Subcutaneous adipose tissue (tissue), 4 donors: ENCODE measurements around the gene RTP1. TPM values are rescaled to one million over a fixed set of nuclear protein-coding genes. Genes with fewer than 3 reads are reported as not detected.

Experiments used
- total RNA-seq, 4 donors: library from RNA; depleted of rRNA; stranded (reverse); fragments of >200 nt; gene quantifications; one replicate each; pipeline ENCODE4 v1.1.0, GENCODE V29; 2016
- TF ChIP-seq, protein P1 (sequence below): fragments of 450-650 bp; IDR thresholded peaks from one replicate; pipeline ENCODE4 v1.5.1; 2016; ENCODE audit warnings: low read depth, mild to moderate bottlenecking, control low read depth, antibody characterized with exemption, moderate library complexity

RTP1 gene
- total RNA-seq, 4 donors from 2014 or later, result not detected

- TF ChIP-seq, protein P1, sequence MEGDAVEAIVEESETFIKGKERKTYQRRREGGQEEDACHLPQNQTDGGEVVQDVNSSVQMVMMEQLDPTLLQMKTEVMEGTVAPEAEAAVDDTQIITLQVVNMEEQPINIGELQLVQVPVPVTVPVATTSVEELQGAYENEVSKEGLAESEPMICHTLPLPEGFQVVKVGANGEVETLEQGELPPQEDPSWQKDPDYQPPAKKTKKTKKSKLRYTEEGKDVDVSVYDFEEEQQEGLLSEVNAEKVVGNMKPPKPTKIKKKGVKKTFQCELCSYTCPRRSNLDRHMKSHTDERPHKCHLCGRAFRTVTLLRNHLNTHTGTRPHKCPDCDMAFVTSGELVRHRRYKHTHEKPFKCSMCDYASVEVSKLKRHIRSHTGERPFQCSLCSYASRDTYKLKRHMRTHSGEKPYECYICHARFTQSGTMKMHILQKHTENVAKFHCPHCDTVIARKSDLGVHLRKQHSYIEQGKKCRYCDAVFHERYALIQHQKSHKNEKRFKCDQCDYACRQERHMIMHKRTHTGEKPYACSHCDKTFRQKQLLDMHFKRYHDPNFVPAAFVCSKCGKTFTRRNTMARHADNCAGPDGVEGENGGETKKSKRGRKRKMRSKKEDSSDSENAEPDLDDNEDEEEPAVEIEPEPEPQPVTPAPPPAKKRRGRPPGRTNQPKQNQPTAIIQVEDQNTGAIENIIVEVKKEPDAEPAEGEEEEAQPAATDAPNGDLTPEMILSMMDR, result no peak
These were observed 30.5 kb downstream of the RTP1 start for GRCh38 chr3:187227658-187228258.

GRCh38 chr3:187228740-187229139, 31.5 kb downstream of the RTP1 start:
- TF ChIP-seq, protein P1, result no peak

DNA sequence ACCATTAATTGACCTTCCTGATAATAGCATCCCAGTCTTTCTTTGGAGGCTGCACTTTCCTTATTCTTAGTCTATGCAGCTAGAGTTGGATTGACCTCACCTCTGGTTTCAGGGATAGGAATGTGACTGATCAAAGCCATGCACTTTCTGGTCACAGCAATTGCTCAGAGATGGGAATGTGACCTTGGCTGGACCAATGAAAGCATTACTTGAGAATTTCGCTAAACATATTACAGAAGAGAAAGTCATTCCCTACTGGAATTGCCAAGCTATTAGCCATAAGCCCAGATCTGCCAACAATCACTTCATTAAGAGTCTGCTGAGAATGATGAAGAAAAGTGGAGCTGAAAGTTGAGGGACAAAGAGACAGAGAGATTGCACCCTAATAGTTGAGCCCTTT, 32.7 kb downstream of the RTP1 start:
- TF ChIP-seq, protein P1, result no peak

GRCh38 chr3:187236962-187237361, 39.7 kb downstream of the RTP1 start:
- TF ChIP-seq, protein P1, result no peak

DNA sequence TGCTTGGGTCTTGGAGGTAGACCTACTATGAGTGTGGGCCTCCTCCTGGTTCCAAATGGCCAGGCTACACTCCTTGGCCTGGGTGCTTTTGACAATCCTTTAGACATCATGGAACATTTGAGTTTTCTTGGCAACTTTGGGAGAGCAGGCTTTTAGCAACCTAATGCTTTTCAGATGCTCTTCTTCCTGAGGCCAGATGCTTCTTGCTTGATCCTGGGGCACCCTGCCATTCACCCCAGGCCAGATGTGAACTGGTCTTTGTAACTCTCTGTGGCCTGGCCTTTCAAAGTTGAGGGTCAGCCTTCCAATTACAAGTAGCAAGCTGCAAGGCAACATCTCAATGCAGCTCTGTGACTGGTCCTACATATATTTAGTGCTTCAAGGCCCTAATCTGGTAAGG, 40.5 kb downstream of the RTP1 start:
- TF ChIP-seq, protein P1, result no peak

DNA sequence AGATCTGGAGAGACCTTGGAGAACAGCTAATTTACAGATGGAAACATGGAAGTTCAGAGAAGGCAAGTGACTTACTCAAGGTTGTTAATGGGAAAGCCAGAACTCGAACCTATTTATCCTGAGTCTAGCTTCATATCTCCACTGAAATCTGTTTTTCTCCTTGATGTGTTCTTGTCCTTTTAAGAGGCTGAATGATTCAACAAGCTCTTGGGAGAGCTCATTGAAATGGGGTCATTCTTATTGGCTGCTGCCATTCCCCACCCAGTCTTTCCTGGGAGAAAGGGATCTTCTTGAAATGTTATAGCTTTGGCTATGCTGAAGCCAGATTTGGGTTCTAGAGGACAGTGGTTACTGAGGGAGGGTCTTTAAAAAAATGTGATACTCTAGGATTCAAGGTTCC, 41.0 kb downstream of the RTP1 start:
- TF ChIP-seq, protein P1, result no peak

- TF ChIP-seq, protein P1, result no peak
These were observed 45.1 kb downstream of the RTP1 start for GRCh38 chr3:187242435-187242834.
